NK-92 treated with Interleukin-12 subunit alpha and Interleukin-12 subunit beta, amount 100 ng/mL, for 24 hours (cell line): ENCODE data around the gene KRAS.
A peak's percentile ranks its signal among the peaks of the same experiment; 100 is the strongest.

Source experiments
- DNase-seq: peaks from one replicate; lab custom pipeline; 2025; lab: John Stamatoyannopoulos, UW

Gene KRAS

GRCh38 chr12:25254271-25254880 is 3.6 kb upstream of the KRAS start:
- DNase-seq = no peak

GRCh38 chr12:25253371-25254068 is 2.8 kb upstream of the KRAS start:
- DNase-seq = no peak

GRCh38 chr12:25252946-25253345 is 2.2 kb upstream of the KRAS start:
- DNase-seq = no peak

GRCh38 chr12:25251769-25252168 is 1.0 kb upstream of the KRAS start:
- DNase-seq = no peak

GRCh38 chr12:25249931-25250738 is 594 bp downstream of the KRAS start:
- DNase-seq = peak; percentile 33

- DNase-seq = no peak
Observed at GRCh38 chr12:25248732-25249131, 2.0 kb downstream of the KRAS start.

- DNase-seq = no peak
Observed at GRCh38 chr12:25248137-25248536, 2.6 kb downstream of the KRAS start.

GRCh38 chr12:25245491-25245890 is 5.2 kb downstream of the KRAS start:
- DNase-seq = no peak

- DNase-seq = no peak
Observed at GRCh38 chr12:25243680-25243990, 7.1 kb downstream of the KRAS start.

- DNase-seq = no peak
Observed at GRCh38 chr12:25242981-25243679, 7.6 kb downstream of the KRAS start.

- peak; percentile 21 for DNase-seq
Observed at GRCh38 chr12:25241167-25242020, 9.3 kb downstream of the KRAS start.

- DNase-seq = no peak
Observed at GRCh38 chr12:25236626-25237025, 14.1 kb downstream of the KRAS start.

GRCh38 chr12:25236190-25236589 is 14.5 kb downstream of the KRAS start:
- no peak for DNase-seq

GRCh38 chr12:25213338-25213737 is 37.4 kb downstream of the KRAS start:
- no peak for DNase-seq

GRCh38 chr12:25208554-25208953 is 42.2 kb downstream of the KRAS start:
- no peak for DNase-seq

GRCh38 chr12:25207846-25208245 is 42.9 kb downstream of the KRAS start:
- DNase-seq = no peak

GRCh38 chr12:25207411-25207810 is 43.3 kb downstream of the KRAS start:
- no peak for DNase-seq

GRCh38 chr12:25202137-25202536 is 48.6 kb downstream of the KRAS start:
- no peak for DNase-seq

GRCh38 chr12:25200703-25201102 is 50.0 kb downstream of the KRAS start:
- DNase-seq = no peak

GRCh38 chr12:25197608-25198007 is 53.1 kb downstream of the KRAS start:
- no peak for DNase-seq

GRCh38 chr12:25195056-25195971 is 55.4 kb downstream of the KRAS start, which contains the start of the genes DNAI7 and ETFRF1:
TSS of gene DNAI7 (minus strand) at chr12:25195160. CDS start at chr12:25195078, 82 bp downstream.
TSS of gene ETFRF1 (plus strand) at chr12:25195237. CDS start at chr12:25203957, 8,720 bp downstream.
- DNase-seq = peak; percentile 87
